Right lobe of liver (tissue), 4 donors: ENCODE data around the gene ITM2C.

Experiments
- POLR2A ChIP-seq: fragments of 450-650 bp; IDR thresholded peaks from one replicate; pipeline ENCODE4 v1.6.1; 2017; ENCODE audit warnings: antibody characterized with exemption, mild to moderate bottlenecking
- TF ChIP-seq, protein P1 (sequence below), 4 donors: fragments of 200-600 bp in 3 of 4; fragments of 450-650 bp in 1 of 4; IDR thresholded peaks; one replicate each; pipeline versions ENCODE4 v1.5.1 to v1.8.0; 2016 to 2022; ENCODE audit warnings: antibody characterized with exemption in 4 of 4, mild to moderate bottlenecking in 2 of 4
- donor health status: DM: no; HTN: no; CAD: no.
- donor health status: DM: no; HTN: no; CAD: no.
- donor health status: DM: no; HTN: yes; CAD: no.

DNA sequence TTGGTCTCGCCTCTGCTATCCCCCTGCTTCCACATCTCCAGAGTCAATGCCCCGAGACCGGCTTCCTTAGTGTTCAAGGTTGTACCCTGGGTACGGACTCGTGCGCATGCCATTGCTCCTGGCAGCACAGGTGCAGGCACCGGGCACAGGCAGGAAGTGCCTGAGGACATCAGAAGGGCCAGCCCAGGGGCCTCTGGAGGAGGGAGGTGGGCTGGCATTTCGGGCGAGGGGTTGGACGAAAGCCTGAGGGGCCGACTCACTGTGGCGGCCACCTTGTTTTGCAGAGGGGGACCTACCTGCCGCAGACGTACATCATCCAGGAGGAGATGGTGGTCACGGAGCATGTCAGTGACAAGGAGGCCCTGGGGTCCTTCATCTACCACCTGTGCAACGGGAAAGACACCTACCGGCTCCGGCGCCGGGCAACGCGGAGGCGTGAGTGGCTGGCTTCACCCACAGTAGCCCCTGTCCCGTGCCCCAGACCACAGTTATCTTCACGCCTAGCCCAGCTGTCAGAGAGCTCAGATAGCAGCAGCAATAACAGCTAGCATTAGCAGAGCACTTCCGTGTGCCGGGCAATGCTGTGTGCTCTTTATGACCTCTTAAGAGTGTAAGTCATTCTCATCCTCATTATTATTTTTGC is 12.5 kb downstream of the ITM2C start:
- TF ChIP-seq, protein P1, sequence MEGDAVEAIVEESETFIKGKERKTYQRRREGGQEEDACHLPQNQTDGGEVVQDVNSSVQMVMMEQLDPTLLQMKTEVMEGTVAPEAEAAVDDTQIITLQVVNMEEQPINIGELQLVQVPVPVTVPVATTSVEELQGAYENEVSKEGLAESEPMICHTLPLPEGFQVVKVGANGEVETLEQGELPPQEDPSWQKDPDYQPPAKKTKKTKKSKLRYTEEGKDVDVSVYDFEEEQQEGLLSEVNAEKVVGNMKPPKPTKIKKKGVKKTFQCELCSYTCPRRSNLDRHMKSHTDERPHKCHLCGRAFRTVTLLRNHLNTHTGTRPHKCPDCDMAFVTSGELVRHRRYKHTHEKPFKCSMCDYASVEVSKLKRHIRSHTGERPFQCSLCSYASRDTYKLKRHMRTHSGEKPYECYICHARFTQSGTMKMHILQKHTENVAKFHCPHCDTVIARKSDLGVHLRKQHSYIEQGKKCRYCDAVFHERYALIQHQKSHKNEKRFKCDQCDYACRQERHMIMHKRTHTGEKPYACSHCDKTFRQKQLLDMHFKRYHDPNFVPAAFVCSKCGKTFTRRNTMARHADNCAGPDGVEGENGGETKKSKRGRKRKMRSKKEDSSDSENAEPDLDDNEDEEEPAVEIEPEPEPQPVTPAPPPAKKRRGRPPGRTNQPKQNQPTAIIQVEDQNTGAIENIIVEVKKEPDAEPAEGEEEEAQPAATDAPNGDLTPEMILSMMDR (IDR thresholded peaks at IDR 0.05): no peak
- no peak for TF ChIP-seq POLR2A
